ENCODE results near the gene HK1.

DNA sequence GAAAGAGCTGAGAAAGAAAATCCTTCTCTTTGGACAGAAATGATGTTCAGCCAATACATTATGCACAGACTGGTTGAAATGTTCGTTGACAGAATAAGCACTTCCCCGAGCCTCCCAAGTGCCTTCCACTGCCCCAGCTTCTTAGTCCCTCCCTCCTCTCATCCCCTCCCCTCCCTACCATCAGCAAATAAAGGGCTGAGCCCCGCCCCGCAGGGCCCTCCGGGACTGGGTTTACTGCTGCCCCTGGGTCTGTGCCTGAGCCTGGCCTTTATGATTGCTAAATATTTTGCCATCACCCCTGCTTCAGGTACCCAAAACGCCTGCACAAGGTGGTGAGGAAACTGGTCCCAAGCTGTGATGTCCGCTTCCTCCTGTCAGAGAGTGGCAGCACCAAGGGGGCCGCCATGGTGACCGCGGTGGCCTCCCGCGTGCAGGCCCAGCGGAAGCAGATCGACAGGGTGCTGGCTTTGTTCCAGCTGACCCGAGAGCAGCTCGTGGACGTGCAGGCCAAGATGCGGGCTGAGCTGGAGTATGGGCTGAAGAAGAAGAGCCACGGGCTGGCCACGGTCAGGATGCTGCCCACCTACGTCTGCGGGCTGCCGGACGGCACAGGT lies 30.1 kb upstream of the HK1 start:
- TF ChIP-seq CTCF (IDR thresholded peaks at IDR 0.05) (no peak), POLR2A (IDR thresholded peaks at IDR 0.05) (no peak)
